Measurements from ENCODE around the gene SLITRK4.

SLITRK4 gene

DNA sequence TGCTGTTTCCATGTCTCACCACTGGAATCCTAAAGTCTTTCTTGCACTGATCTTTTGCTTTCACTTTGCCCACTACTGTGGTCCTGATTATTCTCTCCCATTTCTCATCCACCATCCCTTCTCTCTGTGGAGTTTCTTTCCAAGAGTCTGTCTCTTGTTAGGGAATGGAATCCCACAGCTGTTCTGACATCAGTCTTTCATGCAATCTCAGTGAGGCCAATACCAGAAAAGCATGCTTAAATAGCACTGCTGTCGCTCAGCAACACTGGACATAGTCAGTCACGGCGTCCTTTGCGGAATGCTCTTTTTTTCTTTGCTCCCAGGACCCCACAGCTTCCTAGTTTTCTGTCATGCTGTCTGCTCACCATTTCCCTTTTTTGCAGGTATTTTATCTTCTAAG lies 20.1 kb downstream of the SLITRK4 start:
- Mint-ChIP-seq H3K4me3 (no peak overlapping the region), H3K36me3 (no peaks in the 10 kb centered on the region), H3K27me3 (no peaks in the 10 kb centered on the region), H3K27ac (no peak overlapping the region), H3K4me1 (no peaks in the 10 kb centered on the region), H3K9me3 (peaks cover 7% of the 10 kb centered on the region)

DNA sequence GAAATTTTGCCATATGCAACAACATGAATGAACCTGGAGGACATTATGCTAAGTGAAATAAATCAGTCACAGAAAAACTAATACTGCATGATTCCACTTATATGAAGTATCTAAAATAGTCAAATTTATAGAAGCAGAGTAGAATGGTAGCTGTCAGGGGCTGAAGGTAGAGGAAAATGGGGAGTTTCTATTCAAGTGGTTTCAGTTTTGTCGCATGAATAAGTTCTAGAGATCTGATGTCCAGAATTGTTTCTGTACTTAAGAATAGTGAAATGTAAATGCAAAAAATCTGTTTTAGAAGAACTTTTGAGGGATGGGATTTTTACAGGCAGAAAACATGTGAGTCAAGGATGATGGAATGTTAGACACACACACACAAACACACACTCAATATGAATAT lies 34.1 kb downstream of the SLITRK4 start:
- Mint-ChIP-seq H3K27me3 (no peaks in the 10 kb centered on the region), H3K4me3 (no peak overlapping the region), H3K4me1 (no peaks in the 10 kb centered on the region), H3K27ac (no peak overlapping the region), H3K9me3 (no peaks in the 10 kb centered on the region), H3K36me3 (no peaks in the 10 kb centered on the region)

DNA sequence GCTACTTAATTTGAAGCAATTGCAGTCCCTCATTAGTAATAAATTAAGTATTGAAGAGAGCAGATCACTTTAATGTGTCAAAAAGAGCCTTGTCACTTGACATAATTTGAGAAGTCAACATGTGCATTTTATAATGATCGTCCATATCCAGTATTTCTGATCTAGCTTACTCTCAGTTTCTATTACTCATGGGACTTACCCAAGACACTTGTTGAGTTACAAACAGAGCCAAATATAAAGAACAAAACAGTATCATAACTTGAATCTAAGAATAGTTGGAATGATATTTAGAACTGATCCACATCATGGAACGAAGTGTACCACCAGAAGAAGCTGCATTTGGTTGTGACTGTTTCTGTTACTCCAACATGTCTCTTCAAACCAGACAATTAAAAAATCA lies 54.7 kb downstream of the SLITRK4 start:
- H3K27ac Mint-ChIP-seq = no peak overlapping the region
- no peaks in the 10 kb centered on the region for H3K36me3 Mint-ChIP-seq
- H3K9me3 Mint-ChIP-seq = no peaks in the 10 kb centered on the region
- H3K4me1 Mint-ChIP-seq = no peaks in the 10 kb centered on the region
- no peak overlapping the region for H3K4me3 Mint-ChIP-seq
- no peaks in the 10 kb centered on the region for H3K27me3 Mint-ChIP-seq

DNA sequence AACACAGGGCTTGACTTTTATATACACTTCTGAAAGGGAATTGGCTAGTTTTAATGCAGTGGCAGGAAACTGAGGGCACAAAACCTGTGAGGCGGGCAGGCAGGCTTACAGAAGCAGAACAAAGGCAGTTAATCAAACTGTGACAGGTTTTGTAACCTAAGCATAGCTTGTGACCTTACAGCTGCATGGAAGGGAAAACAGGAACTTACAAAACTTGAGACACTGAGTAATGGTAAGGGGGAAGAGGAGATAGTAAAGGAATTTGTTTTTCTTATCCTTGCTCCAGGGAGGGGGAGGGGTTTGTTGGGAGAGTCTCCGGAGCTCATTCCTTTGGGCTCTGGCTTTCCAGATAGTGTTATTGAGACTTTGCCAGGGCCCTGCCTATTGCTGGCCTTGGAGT lies 55.6 kb downstream of the SLITRK4 start:
- Mint-ChIP-seq H3K4me1 (no peaks in the 10 kb centered on the region), H3K27ac (no peak overlapping the region), H3K4me3 (no peak overlapping the region), H3K27me3 (no peaks in the 10 kb centered on the region), H3K36me3 (no peaks in the 10 kb centered on the region), H3K9me3 (no peaks in the 10 kb centered on the region)
